HepG2 (cell line): ENCODE data around the gene CD36. TPM values are rescaled to one million over a fixed set of nuclear protein-coding genes. Genes with fewer than 3 reads are reported as not detected.
A peak's percentile ranks its signal among the peaks of the same experiment; 100 is the strongest.

Experiments used
- BRD4 ChIP-seq: sonication (generic); formaldehyde crosslinking; IDR thresholded peaks from 2 replicates; pipeline ENCODE4 v1.4.0; 2020; ENCODE audit warnings: missing genetic modification reagents
- CC2D1A ChIP-seq: sonication (generic); formaldehyde crosslinking; IDR thresholded peaks from 2 replicates; pipeline ENCODE4 v1.8.1; 2023; ENCODE audit warnings: mild to moderate bottlenecking, missing genetic modification reagents
- EP300 ChIP-seq, 3 experiments: sonication (generic) in 1 of 3; formaldehyde crosslinking in 1 of 3; IDR thresholded peaks; 2 replicates each; pipeline versions ENCODE4 v1.5.1 to v1.6.1; 2011 to 2020; ENCODE audit warnings: low read depth in 2 of 3, low read length in 2 of 3, borderline replicate concordance in 1 of 3, improper control_type of control experiment in 1 of 3, mild to moderate bottlenecking in 1 of 3, missing genetic modification reagents in 1 of 3, moderate library complexity in 1 of 3
- GTF2F1 ChIP-seq: fragments of 150-350 bp; IDR thresholded peaks from 2 replicates; pipeline ENCODE4 v1.6.1; 2014; ENCODE audit warnings: low read length
- HMG20A ChIP-seq: IDR thresholded peaks from 2 replicates; pipeline ENCODE4 v1.6.1; 2016; ENCODE audit warnings: borderline replicate concordance
- HNF1B ChIP-seq: sonication (generic); formaldehyde crosslinking; IDR thresholded peaks from 2 replicates; pipeline ENCODE4 v1.5.1; 2020; ENCODE audit warnings: mild to moderate bottlenecking, moderate library complexity, missing genetic modification reagents
- JUND ChIP-seq: sonication (generic); formaldehyde crosslinking; IDR thresholded peaks from 2 replicates; pipeline ENCODE4 v1.8.0; 2022; ENCODE audit warnings: mild to moderate bottlenecking, missing genetic modification reagents
- MAFF ChIP-seq: IDR thresholded peaks from 2 replicates; pipeline ENCODE4 v1.6.1; 2011; ENCODE audit warnings: low read depth, low read length, improper control_type of control experiment
- NCOA2 ChIP-seq: sonication (generic); formaldehyde crosslinking; IDR thresholded peaks from 2 replicates; pipeline ENCODE4 v1.8.0; 2022; ENCODE audit warnings: inconsistent platforms
- PHF8 ChIP-seq: sonication (generic); formaldehyde crosslinking; IDR thresholded peaks from 2 replicates; pipeline ENCODE4 v1.5.0; 2020; ENCODE audit warnings: missing genetic modification reagents
- RFX1 ChIP-seq: fragments of 450-650 bp; IDR thresholded peaks from 2 replicates; pipeline ENCODE4 v1.6.1; 2017
- SALL1 ChIP-seq: sonication (generic); formaldehyde crosslinking; IDR thresholded peaks from 2 replicates; pipeline ENCODE4 v1.8.0; 2022; ENCODE audit warnings: mild to moderate bottlenecking, missing genetic modification reagents
- SKI ChIP-seq: fragments of 450-650 bp; IDR thresholded peaks from one replicate; pipeline ENCODE4 v1.6.1; 2018; ENCODE audit warnings: mild to moderate bottlenecking; ENCODE audit not compliant: partially characterized antibody
- SRF ChIP-seq: IDR thresholded peaks from 2 replicates; pipeline ENCODE4 v1.6.1; 2011; ENCODE audit warnings: mild to moderate bottlenecking, low read depth, low read length, moderate library complexity
- TARDBP ChIP-seq: sonication (generic); formaldehyde crosslinking; IDR thresholded peaks from 2 replicates; pipeline ENCODE4 v1.8.0; 2022; ENCODE audit warnings: mild to moderate bottlenecking, missing genetic modification reagents
- TBX3 ChIP-seq: fragments of 450-650 bp; IDR thresholded peaks from 2 replicates; pipeline ENCODE4 v1.6.1; 2017; ENCODE audit warnings: antibody characterized with exemption, mild to moderate bottlenecking, inconsistent platforms, borderline replicate concordance
- TCF7 ChIP-seq: sonication (generic); IDR thresholded peaks from 2 replicates; pipeline ENCODE4 v1.6.1; 2016; ENCODE audit warnings: antibody characterized with exemption, low read depth
- ZHX2 ChIP-seq, 2 experiments: sonication (generic) in 1 of 2; formaldehyde crosslinking in 1 of 2; IDR thresholded peaks; 2 replicates each; pipeline versions ENCODE4 v1.6.1 to v1.9.0; 2014 to 2022; ENCODE audit warnings: antibody characterized with exemption in 1 of 2, borderline replicate concordance in 1 of 2, inconsistent platforms in 1 of 2, low read depth in 1 of 2, missing genetic modification reagents in 1 of 2
- ZNF225 ChIP-seq: sonication (generic); formaldehyde crosslinking; IDR thresholded peaks from 2 replicates; pipeline ENCODE4 v1.4.0; 2020; ENCODE audit warnings: mild to moderate bottlenecking, missing genetic modification reagents
- ZNF24 ChIP-seq: fragments of 450-650 bp; IDR thresholded peaks from 2 replicates; pipeline ENCODE4 v1.6.1; 2017; ENCODE audit warnings: antibody characterized with exemption, mild to moderate bottlenecking
- ZNF264 ChIP-seq: sonication (generic); formaldehyde crosslinking; IDR thresholded peaks from 2 replicates; pipeline ENCODE4 v1.4.0; 2020; ENCODE audit warnings: missing genetic modification reagents
- ZNF274 ChIP-seq: sonication (generic); formaldehyde crosslinking; IDR thresholded peaks from 2 replicates; pipeline ENCODE4 v1.5.1; 2020; ENCODE audit warnings: mild to moderate bottlenecking, missing genetic modification reagents
- ZNF317 ChIP-seq: sonication (generic); formaldehyde crosslinking; IDR thresholded peaks from 2 replicates; pipeline ENCODE4 v1.5.0; 2020; ENCODE audit warnings: mild to moderate bottlenecking, missing genetic modification reagents
- ZNF333 ChIP-seq: sonication (generic); formaldehyde crosslinking; IDR thresholded peaks from 2 replicates; pipeline ENCODE4 v1.4.0; 2020; ENCODE audit warnings: mild to moderate bottlenecking, missing genetic modification reagents, borderline replicate concordance
- ZNF441 ChIP-seq: sonication (generic); formaldehyde crosslinking; IDR thresholded peaks from 2 replicates; pipeline ENCODE4 v1.7.0; 2021; ENCODE audit warnings: missing genetic modification reagents, borderline replicate concordance
- ZNF777 ChIP-seq: sonication (generic); formaldehyde crosslinking; IDR thresholded peaks from 2 replicates; pipeline ENCODE4 v1.4.0; 2020; ENCODE audit warnings: missing genetic modification reagents
- ZNF878 ChIP-seq: sonication (generic); formaldehyde crosslinking; IDR thresholded peaks from 2 replicates; pipeline ENCODE4 v1.8.1; 2023; ENCODE audit warnings: mild to moderate bottlenecking, missing genetic modification reagents, moderate library complexity
- polyA plus RNA-seq, 8 experiments: library from polyadenylated mRNA; depleted of rRNA in 3 of 8; stranded (reverse) in 7 of 8; unstranded in 1 of 8; fragments of >200 nt; fragmentation: Illumina TruSeq in 4 of 8; extraction: Trizol in 4 of 8; gene quantifications; 2 replicates each; pipeline versions ENCODE4 v1.2.1 to v1.2.3, GENCODE V29; 2011 to 2016; ENCODE audit warnings: low read depth in 4 of 8, missing spikeins in 1 of 8, mixed read lengths in 1 of 8; ENCODE audit not compliant: insufficient read depth in 1 of 8
- total RNA-seq, 5 experiments: library from RNA; depleted of rRNA; stranded (reverse); fragments of >200 nt; fragmentation: Illumina TruSeq; extraction: Trizol; gene quantifications; 2 replicates each; pipeline ENCODE4 v1.2.3, GENCODE V29; 2016; ENCODE audit warnings: low read depth in 1 of 5

CD36 gene
- total and polyA plus RNA-seq, 2 of the 13 experiments (the other 11 are each of a cell fraction or from before 2014, with no cell fraction given) = 2.8 to 4.8 TPM

GRCh38 chr7:80678707-80679106 is 40.3 kb downstream of the CD36 start (continued):
- TF ChIP-seq TBX3 = no peak
- TF ChIP-seq SKI = peak; percentile 72
- peak; percentile 34; the same call in 1 of the 2 replicates for TF ChIP-seq HMG20A (CRISPR knock-in tag)
- TF ChIP-seq SALL1 (CRISPR knock-in tag) = peak; percentile 58
- TF ChIP-seq ZNF777 (CRISPR knock-in tag) = no peak
- no peak for TF ChIP-seq CC2D1A (CRISPR knock-in tag)
- TF ChIP-seq ZNF878 (CRISPR knock-in tag) = no peak
- TF ChIP-seq BRD4 (CRISPR knock-in tag) = no peak
- TF ChIP-seq TCF7 = peak; percentile 70
- peak; percentile 23; the same call in 1 of the 2 replicates for TF ChIP-seq NCOA2 (CRISPR knock-in tag)
- TF ChIP-seq ZNF333 = no peak
- no peak for TF ChIP-seq GTF2F1
- TF ChIP-seq ZNF317 = 0 out of 2 replicates have a peak, but pooled peaks have one; percentile 23
- TF ChIP-seq JUND (CRISPR knock-in tag) = no peak
- TF ChIP-seq HNF1B (CRISPR knock-in tag) = no peak
- no peak for TF ChIP-seq TARDBP (CRISPR knock-in tag)
- TF ChIP-seq SRF = no peak
- TF ChIP-seq ZNF24 = no peak
- TF ChIP-seq ZNF264 (CRISPR knock-in tag) = peak; percentile 89
- TF ChIP-seq ZNF274 (CRISPR knock-in tag) = no peak
- no peak for TF ChIP-seq PHF8 (CRISPR knock-in tag)
- TF ChIP-seq EP300 (IDR thresholded peaks at IDR 0.05; ENCODE audit: low read depth in 2 of 2, low read length in 2 of 2) = peak in 1 of 2 experiments; percentile 51; a peak in 1 of 4 replicates
- no peak for TF ChIP-seq EP300 (CRISPR knock-in tag; IDR thresholded peaks at IDR 0.05; ENCODE audit: borderline replicate concordance)
- TF ChIP-seq MAFF = no peak
- no peak for TF ChIP-seq ZNF225 (CRISPR knock-in tag)
- TF ChIP-seq ZNF441 (CRISPR knock-in tag) = no peak
- TF ChIP-seq ZHX2 (IDR thresholded peaks at IDR 0.05; ENCODE audit: low read depth) = no peak
- no peak for TF ChIP-seq ZHX2 (CRISPR knock-in tag; IDR thresholded peaks at IDR 0.05; ENCODE audit: borderline replicate concordance)
- no peak for TF ChIP-seq RFX1
